Ovary (tissue), 9 donors: ENCODE data around the gene MTURN. TPM values are rescaled to one million over a fixed set of nuclear protein-coding genes. Genes with fewer than 3 reads are reported as not detected.
"Not testable (repeated sequence)": the region's sequence is repeated elsewhere in the genome, so short reads cannot be mapped to it uniquely, and the experiment has no call there.

ENCODE experiments used
- DNase-seq, 5 donors: peaks; one replicate each; pipeline ENCODE4 v3.0.0-alpha.2; 2019 to 2020
- H3K27ac ChIP-seq, 2 donors: fragments of 200-600 bp; one replicate each; pipeline versions ENCODE4 v1.5.1 to v1.8.0; 2019 to 2022
- H3K27me3 ChIP-seq: fragments of 200-600 bp; one replicate; pipeline ENCODE4 v1.8.0; 2022
- H3K36me3 ChIP-seq: fragments of 200-600 bp; sonication (generic); one replicate; pipeline ENCODE4 v1.5.1; 2019
- H3K4me1 ChIP-seq: one replicate; pipeline ENCODE4 v1.8.1; 2013; ENCODE audit warnings: mild to moderate bottlenecking, moderate library complexity; ENCODE audit not compliant: insufficient read depth
- H3K4me3 ChIP-seq: fragments of 200-600 bp; sonication (generic); one replicate; pipeline ENCODE4 v1.5.1; 2017
- H3K9me3 ChIP-seq, 2 donors: fragments of 200-600 bp in 1 of 2; sonication (generic) in 1 of 2; one replicate each; pipeline versions ENCODE4 v1.5.1 to v1.8.1; 2013 to 2019; ENCODE audit warnings: mild to moderate bottlenecking in 1 of 2, moderate library complexity in 1 of 2
- CTCF ChIP-seq, 3 donors: fragments of 450-650 bp in 2 of 3; fragments of 200-600 bp in 1 of 3; IDR thresholded peaks; one replicate each; pipeline versions ENCODE4 v1.5.1 to v1.8.0; 2016 to 2022; ENCODE audit warnings: antibody characterized with exemption in 3 of 3, mild to moderate bottlenecking in 1 of 3
- EP300 ChIP-seq: sonication (generic); formaldehyde crosslinking; IDR thresholded peaks from one replicate; pipeline ENCODE4 v1.6.1; 2017; ENCODE audit warnings: antibody characterized with exemption
- POLR2A ChIP-seq: fragments of 450-650 bp; IDR thresholded peaks from one replicate; pipeline ENCODE4 v1.6.1; 2017; ENCODE audit warnings: antibody characterized with exemption, mild to moderate bottlenecking, moderate library complexity
- WGBS, 3 donors: extraction: QIAGEN DNeasy Blood & Tissue Kit in 1 of 3; methylation state at CpG; one replicate each; pipeline versions ENCODE4 v1.1.5 to v1.1.7; 2013 to 2017; 5-methylcytosine and 5-hydroxymethylcytosine counted together
- intact Hi-C, 4 donors: fragments of 100-400 bp; cut with DNase I; formaldehyde crosslinking; loops; one replicate each; pipeline versions ENCODE4 v1.11.0 to v1.15.1; 2022 to 2023
- polyA plus RNA-seq, 2 donors: library from polyadenylated mRNA; stranded (reverse); fragments of 200-250 nt in 1 of 2; fragments of 350-450 nt in 1 of 2; fragmentation: Illumina TruSeq in 1 of 2; extraction: RNeasy Lipid Tissue Mini Kit (QIAGEN cat#74804) in 1 of 2; gene quantifications; one replicate each; pipeline ENCODE4 v1.2.3, GENCODE V29; 2013 to 2014
- total RNA-seq, 7 donors: library from RNA; depleted of rRNA in 2 of 7; stranded (reverse); fragments of >200 nt in 2 of 7; fragmentation: NEBNext Ultra II Directional in 3 of 7; extraction: Animal tissue kit (Norgen Biotek cat#: 25700) in 3 of 7; gene quantifications; one replicate each; pipeline versions ENCODE4 v1.1.0 to v1.2.4, GENCODE V29; 2016 to 2023
- donor health status: DM: no; HTN: no; CAD: no; lungs with moderate emphysema.
- donor health status: DM: no; HTN: no; CAD: no.
- donor health status: Bipolar disorder and iron deficiency.
- donor health status: DM: yes; HTN: yes; CAD: no.
- donor health status: DM: no; HTN: no; CAD: no.
- donor health status: DM: yes; HTN: yes; CAD: no.

The MTURN gene
- total and polyA plus RNA-seq, 9 donors = 14.7 to 65.1 (median 40.4) TPM

DNA sequence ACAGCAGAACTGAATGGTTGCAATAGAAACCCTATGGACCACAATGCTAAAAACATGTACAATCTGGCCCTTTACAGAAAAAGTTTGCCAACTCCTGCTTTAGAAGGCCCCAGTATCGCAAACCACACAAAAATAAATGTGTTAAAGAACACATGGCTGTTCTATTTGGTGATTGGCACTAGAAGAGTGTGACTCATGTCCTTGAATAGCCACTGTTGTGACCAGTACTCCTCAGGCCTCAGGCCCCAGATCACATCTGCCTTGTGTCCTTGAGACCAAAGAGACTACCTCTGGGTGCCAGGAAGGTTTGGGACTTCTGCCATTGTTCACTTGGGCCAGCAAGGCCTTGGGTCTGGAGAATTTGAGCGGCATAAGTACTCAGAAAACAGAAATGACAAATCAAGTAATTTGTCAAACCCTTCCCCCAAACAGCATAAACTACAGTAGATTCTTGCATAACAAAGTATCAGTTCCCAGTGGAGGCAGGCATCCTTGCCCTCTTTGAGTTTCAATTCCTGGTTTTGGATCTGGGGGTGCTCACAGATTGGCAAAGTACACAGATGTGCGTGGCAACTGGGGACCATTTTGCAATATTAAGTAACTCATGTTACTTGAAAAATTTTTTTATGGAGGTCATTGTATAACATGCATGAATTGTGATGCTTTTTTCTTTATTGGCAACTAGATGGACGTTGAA lies 50.2 kb downstream of the MTURN start:
- H3K9me3 ChIP-seq = no peaks in the 10 kb centered on the region
- WGBS, 3 donors = 86 to 88% (median 86%) methylated on average over 4 of the region's 4 CpGs
- TF ChIP-seq POLR2A (no peak), EP300 (no peak), CTCF (IDR thresholded peaks at IDR 0.05) (no peak)
- peaks cover 2% of the 10 kb centered on the region for H3K4me1 ChIP-seq
- no peaks in the 10 kb centered on the region for H3K36me3 ChIP-seq
- H3K4me3 ChIP-seq = no peak overlapping the region
- no peak overlapping the region for H3K27ac ChIP-seq
- intact Hi-C loops = no loop called here
- no peaks in the 10 kb centered on the region for H3K27me3 ChIP-seq
- no peak for DNase-seq

GRCh38 chr7:30185496-30185895 lies 50.7 kb downstream of the MTURN start:
- TF ChIP-seq POLR2A = no peak
- no peak for TF ChIP-seq EP300
- no peak for TF ChIP-seq CTCF (IDR thresholded peaks at IDR 0.05)
- Histone ChIP-seq H3K9me3 (no peaks in the 10 kb centered on the region), H3K4me3 (no peak overlapping the region), H3K27ac (no peak overlapping the region), H3K36me3 (no peaks in the 10 kb centered on the region), H3K27me3 (no peaks in the 10 kb centered on the region), H3K4me1 (peaks cover 2% of the 10 kb centered on the region)
- DNase-seq = no peak
- intact Hi-C loops = no loop called here

DNA sequence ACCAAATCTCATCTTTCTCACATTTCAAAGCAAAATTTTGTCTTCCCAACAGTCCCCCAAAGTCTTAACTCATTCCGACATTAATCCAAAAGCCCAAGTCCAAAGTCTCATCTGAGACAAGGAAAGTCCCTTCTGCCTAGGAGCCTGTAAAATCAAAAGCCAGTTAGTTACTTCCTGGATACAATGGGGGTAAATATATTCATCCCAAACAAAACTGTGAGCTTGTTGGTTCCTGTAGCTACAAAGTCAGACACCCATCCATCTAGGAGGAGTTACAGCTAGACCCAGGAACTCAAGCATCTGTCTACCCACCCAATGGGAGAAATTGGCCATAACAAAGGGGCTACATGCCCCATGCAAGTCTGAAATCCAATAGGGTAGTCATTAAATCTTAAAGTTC lies 51.9 kb downstream of the MTURN start:
- no peaks in the 10 kb centered on the region for H3K36me3 ChIP-seq
- H3K27me3 ChIP-seq = no peaks in the 10 kb centered on the region
- no peak for DNase-seq
- 91 to 100% (median 100%) methylated on average over 1 of the region's 1 CpG for WGBS, 3 donors
- intact Hi-C loops = no loop called here
- no peaks in the 10 kb centered on the region for H3K4me1 ChIP-seq
- TF ChIP-seq EP300 = no peak
- no peak for TF ChIP-seq POLR2A
- TF ChIP-seq CTCF (IDR thresholded peaks at IDR 0.05) = no peak
- no peak overlapping the region for H3K27ac ChIP-seq
- no peak overlapping the region for H3K4me3 ChIP-seq
- no peaks in the 10 kb centered on the region for H3K9me3 ChIP-seq

DNA sequence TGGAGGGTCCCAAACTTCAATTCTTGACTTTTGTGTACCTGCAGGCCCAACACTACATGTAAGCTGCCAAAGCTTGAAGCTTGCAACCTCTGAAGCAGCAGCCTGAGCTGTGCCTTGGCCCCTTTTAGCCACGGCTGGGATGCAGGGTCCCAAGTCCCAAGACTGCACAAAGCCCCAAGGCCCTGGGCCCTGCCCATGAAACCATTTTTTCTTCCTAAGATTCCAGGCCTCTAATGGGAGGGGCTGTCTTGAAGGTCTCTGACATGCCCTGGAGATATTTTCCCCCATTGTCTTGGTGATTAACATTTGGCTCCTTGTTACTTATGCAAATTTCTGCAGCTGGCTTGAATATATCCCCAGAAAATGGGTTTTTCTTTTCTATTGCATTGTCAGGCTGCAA lies 52.7 kb downstream of the MTURN start:
- Histone ChIP-seq H3K4me1 (no peaks in the 10 kb centered on the region), H3K27me3 (no peaks in the 10 kb centered on the region), H3K27ac (no peak overlapping the region), H3K9me3 (no peaks in the 10 kb centered on the region), H3K36me3 (no peaks in the 10 kb centered on the region), H3K4me3 (no peak overlapping the region)
- intact Hi-C loops = no loop called here
- no peak for DNase-seq
- TF ChIP-seq EP300 (no peak), CTCF (IDR thresholded peaks at IDR 0.05) (no peak), POLR2A (no peak)
- 89 to 100% (median 96%) methylated on average over 1 of the region's 1 CpG for WGBS, 3 donors

DNA sequence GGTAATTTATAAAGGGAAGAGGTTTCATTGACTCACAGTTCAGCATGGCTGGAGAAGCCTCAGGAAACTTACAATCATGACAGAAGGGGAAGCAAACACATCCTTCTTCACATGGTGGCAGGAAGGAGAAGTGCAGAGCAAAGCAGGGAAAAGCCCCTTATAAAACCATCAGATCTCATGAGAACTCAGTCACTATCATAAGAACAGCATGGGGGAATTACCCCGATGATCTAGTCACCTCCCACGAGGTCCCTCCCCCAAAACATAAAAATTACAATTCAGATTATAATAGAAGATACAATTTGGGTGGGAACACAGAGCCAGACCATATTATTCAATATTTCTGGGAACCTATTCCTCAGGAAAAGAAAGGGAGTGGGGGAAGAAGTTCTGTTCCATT lies 53.6 kb downstream of the MTURN start:
- H3K9me3 ChIP-seq, intact Hi-C loops, H3K36me3 ChIP-seq, H3K4me1 ChIP-seq, DNase-seq, H3K27me3 ChIP-seq, H3K4me3 ChIP-seq, H3K27ac ChIP-seq: not testable (repeated sequence)
- WGBS, 3 donors = 78 to 89% (median 81%) methylated on average over 2 of the region's 2 CpGs
